DOHH2 (cell line): ENCODE data around the gene NUP93.

Experiments used
- H3F3A ChIP-seq: fragments of 200-600 bp; sonication (generic), shearing (Covaris generic); 2 replicates; pipeline ENCODE4 v1.6.0; 2016; ENCODE audit warnings: antibody characterized with exemption, mild to moderate bottlenecking; ENCODE audit not compliant: control insufficient read depth, insufficient read depth
- H3K27ac ChIP-seq: fragments of 200-600 bp; sonication (generic); 2 replicates; pipeline ENCODE4 v1.5.1; 2014; ENCODE audit warnings: low read depth, mild to moderate bottlenecking, low read length, moderate library complexity
- H3K27me3 ChIP-seq: fragments of 200-600 bp; sonication (generic); 2 replicates; pipeline ENCODE4 v1.6.1; 2014; ENCODE audit warnings: mild to moderate bottlenecking, low read length, mixed read lengths; ENCODE audit not compliant: control insufficient read depth
- H3K36me3 ChIP-seq: fragments of 200-600 bp; sonication (generic); 2 replicates; pipeline ENCODE4 v1.6.1; 2014; ENCODE audit warnings: mild to moderate bottlenecking, low read length, moderate library complexity, mixed read lengths; ENCODE audit not compliant: control insufficient read depth
- H3K4me1 ChIP-seq: fragments of 200-600 bp; sonication (generic); 2 replicates; pipeline ENCODE4 v1.6.1; 2014; ENCODE audit warnings: mild to moderate bottlenecking, low read length, mixed read lengths; ENCODE audit not compliant: control insufficient read depth
- H3K4me2 ChIP-seq: fragments of 200-600 bp; sonication (generic); 2 replicates; pipeline ENCODE4 v1.6.0; 2014; ENCODE audit warnings: mild to moderate bottlenecking, low read length, moderate library complexity
- H3K4me3 ChIP-seq: fragments of 200-600 bp; sonication (generic); 2 replicates; pipeline ENCODE4 v1.5.1; 2014; ENCODE audit warnings: mild to moderate bottlenecking, low read length, mixed read lengths
- H3K79me2 ChIP-seq: fragments of 200-600 bp; sonication (generic); 2 replicates; pipeline ENCODE4 v1.6.1; 2014; ENCODE audit warnings: mild to moderate bottlenecking, low read length, mixed read lengths; ENCODE audit not compliant: control insufficient read depth
- H3K9me2 ChIP-seq: fragments of 200-600 bp; sonication (generic); replicated peaks from 2 replicates; pipeline ENCODE4 v1.6.1; 2014; ENCODE audit warnings: mild to moderate bottlenecking, low read length, mixed read lengths; ENCODE audit not compliant: control insufficient read depth
- H3K9me3 ChIP-seq: fragments of 200-600 bp; sonication (generic); 2 replicates; pipeline ENCODE4 v1.6.1; 2014; ENCODE audit warnings: antibody characterized with exemption, low read length, mixed read lengths; ENCODE audit not compliant: control insufficient read depth, insufficient read depth
- H4K20me1 ChIP-seq: fragments of 200-600 bp; sonication (generic); 2 replicates; pipeline ENCODE4 v1.6.0; 2014; ENCODE audit warnings: low read depth, mild to moderate bottlenecking, antibody characterized with exemption, low read length, moderate library complexity; ENCODE audit not compliant: control insufficient read depth, insufficient read depth
- CTCF ChIP-seq: fragments of 200-600 bp; sonication (generic); IDR thresholded peaks from one replicate; pipeline ENCODE4 v1.5.1; 2014; ENCODE audit warnings: antibody characterized with exemption, mild to moderate bottlenecking, low read depth, low read length; ENCODE audit not compliant: poor library complexity, severe bottlenecking
- EZH2phosphoT487 ChIP-seq: fragments of 200-600 bp; sonication (generic); IDR thresholded peaks from 2 replicates; pipeline ENCODE4 v1.6.1; 2017; ENCODE audit warnings: borderline replicate concordance, mild to moderate bottlenecking, antibody characterized with exemption, low read length, moderate library complexity, mixed read lengths

The NUP93 gene

GRCh38 chr16:56848955-56849689 lies 119.2 kb downstream of the NUP93 start:
- Histone ChIP-seq H3K27ac (no peak overlapping the region), H3K4me1 (peaks cover 19% of the 10 kb centered on the region), H4K20me1 (no peaks in the 10 kb centered on the region), H3K4me3 (no peak overlapping the region), H3K9me2 (no peaks in the 10 kb centered on the region), H3K36me3 (peaks cover 11% of the 10 kb centered on the region), H3K4me2 (no peak overlapping the region), H3F3A (0 out of 2 replicates have a peak, but pooled peaks cover 7% of the 10 kb centered on the region), H3K9me3 (no peaks in the 10 kb centered on the region), H3K79me2 (no peaks in the 10 kb centered on the region), H3K27me3 (no peaks in the 10 kb centered on the region)
- no peak for TF ChIP-seq EZH2phosphoT487
- TF ChIP-seq CTCF = no peak

- H3K4me2 ChIP-seq = no peak overlapping the region
- no peaks in the 10 kb centered on the region for H4K20me1 ChIP-seq
- no peak overlapping the region for H3K27ac ChIP-seq
Observed at GRCh38 chr16:56849690-56850680, 120.1 kb downstream of the NUP93 start.

More at GRCh38 chr16:56849690-56850680, 120.1 kb downstream of the NUP93 start:
- Histone ChIP-seq H3K9me2 (no peaks in the 10 kb centered on the region), H3K4me1 (peaks cover 19% of the 10 kb centered on the region), H3K36me3 (peaks cover 5% of the 10 kb centered on the region; the same call in 1 of the 2 replicates), H3F3A (0 out of 2 replicates have a peak, but pooled peaks cover 7% of the 10 kb centered on the region), H3K27me3 (no peaks in the 10 kb centered on the region), H3K9me3 (no peaks in the 10 kb centered on the region), H3K4me3 (no peak overlapping the region), H3K79me2 (no peaks in the 10 kb centered on the region)
- TF ChIP-seq EZH2phosphoT487 (no peak), CTCF (no peak)
